Transverse colon (tissue), 4 donors: ENCODE measurements around the gene USP47. TPM values are rescaled to one million over a fixed set of nuclear protein-coding genes. Genes with fewer than 3 reads are reported as not detected.

Source experiments
- DNase-seq: peaks from one replicate; pipeline ENCODE4 v3.0.0-alpha.2; 2019
- H3K27ac ChIP-seq, 4 donors: fragments of 200-600 bp; sonication (generic); 2 replicates each; pipeline ENCODE4 v1.5.1; 2016 to 2018; ENCODE audit warnings: inconsistent platforms in 4 of 4
- H3K27me3 ChIP-seq: fragments of 200-600 bp; sonication (generic); 2 replicates; pipeline ENCODE4 v1.5.1; 2017; ENCODE audit warnings: inconsistent platforms
- H3K36me3 ChIP-seq, 4 donors: fragments of 200-600 bp; sonication (generic); 2 replicates each; pipeline ENCODE4 v1.5.1; 2017 to 2019; ENCODE audit warnings: inconsistent platforms in 4 of 4
- H3K4me1 ChIP-seq, 4 donors: fragments of 200-600 bp; sonication (generic); 2 replicates each; pipeline ENCODE4 v1.5.1; 2017 to 2020; ENCODE audit warnings: inconsistent platforms in 4 of 4
- H3K4me3 ChIP-seq, 4 donors: fragments of 200-600 bp; sonication (generic); 1 replicate in 1 of 4; 2 replicates in 3 of 4; pipeline versions ENCODE4 v1.5.1 to v1.6.1; 2017 to 2019; ENCODE audit warnings: inconsistent platforms in 4 of 4
- H3K9me3 ChIP-seq, 2 donors: fragments of 200-600 bp; sonication (generic); 2 replicates each; pipeline ENCODE4 v1.5.1; 2017 to 2019; ENCODE audit warnings: inconsistent platforms in 2 of 2
- EP300 ChIP-seq: sonication (generic); formaldehyde crosslinking; IDR thresholded peaks from one replicate; pipeline ENCODE4 v1.6.1; 2017; ENCODE audit warnings: antibody characterized with exemption, low read depth
- POLR2A ChIP-seq: fragments of 450-650 bp; IDR thresholded peaks from one replicate; pipeline ENCODE4 v1.6.1; 2016; ENCODE audit warnings: antibody characterized with exemption, mild to moderate bottlenecking, moderate library complexity
- POLR2AphosphoS5 ChIP-seq, 3 donors: sonication (generic); formaldehyde crosslinking; IDR thresholded peaks; one replicate each; pipeline ENCODE4 v1.6.1; 2016; ENCODE audit warnings: antibody characterized with exemption in 3 of 3
- WGBS, 2 donors: methylation state at CpG; one replicate each; pipeline ENCODE4 v1.1.5; 2018; ENCODE audit warnings: low coverage in 1 of 2; 5-methylcytosine and 5-hydroxymethylcytosine counted together
- in situ Hi-C, 4 donors: fragments of 200-750 bp; cut with MboI; loops; one replicate each; pipeline versions ENCODE4 v1.15.0 to v1.15.1; 2017; ENCODE audit warnings: low sequenced_read_pairs in 3 of 4, low pct_ligation_motif_present in 1 of 4, low pct_unique_long_range_greater_than_20kb in 1 of 4
- intact Hi-C: fragments of 100-400 bp; cut with DNase I; formaldehyde crosslinking; loops from one replicate; pipeline ENCODE4 v1.15.1; 2023; ENCODE audit warnings: low total_unique reads
- total RNA-seq, 4 donors: library from RNA; depleted of rRNA; stranded (reverse); fragments of >200 nt; gene quantifications; one replicate each; pipeline ENCODE4 v1.1.0, GENCODE V29; 2016
- TF ChIP-seq, protein P1 (sequence below), 5 experiments: fragments of 200-600 bp in 3 of 5; fragments of 450-650 bp in 2 of 5; sonication (generic) in 3 of 5; IDR thresholded peaks; 1 replicate in 2 of 5; 2 replicates in 3 of 5; pipeline ENCODE4 v1.5.1; 2016 to 2017; ENCODE audit warnings: antibody characterized with exemption in 5 of 5, inconsistent platforms in 3 of 5, mild to moderate bottlenecking in 2 of 5, moderate library complexity in 1 of 5

USP47 gene
- total RNA-seq, 4 donors from 2014 or later = 42.6 to 85.1 (median 57.3) TPM

DNA sequence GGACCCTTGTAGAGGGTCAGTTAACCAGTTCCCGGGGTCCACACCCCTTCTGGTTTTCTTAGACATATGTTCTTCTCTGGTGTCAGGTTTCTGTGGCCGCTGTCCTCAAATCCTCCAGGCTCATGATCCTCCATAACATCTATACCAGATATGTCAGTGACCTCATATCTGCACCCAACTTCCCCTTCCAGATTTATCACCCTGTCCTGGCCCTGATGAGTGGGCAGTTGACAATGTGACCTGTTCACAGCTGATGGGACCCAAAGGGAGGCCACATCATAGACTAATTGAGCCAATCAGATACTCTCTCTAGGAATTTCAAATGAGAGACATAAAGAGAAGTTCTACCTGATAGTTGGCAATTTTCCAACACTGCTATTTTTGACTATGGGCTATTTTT is 161.6 kb downstream of the USP47 start:
- Histone ChIP-seq H3K36me3 (no peaks in the 10 kb centered on the region), H3K4me3 (no peak overlapping the region), H3K4me1 (peaks cover 0 to 7% (median 4%) of the 10 kb centered on the region in 4 donors), H3K27ac (no peak overlapping the region), H3K27me3 (peaks cover 37% of the 10 kb centered on the region), H3K9me3 (no peaks in the 10 kb centered on the region)
- TF ChIP-seq EP300 = no peak
- no peak for TF ChIP-seq POLR2A
- TF ChIP-seq, protein P1, sequence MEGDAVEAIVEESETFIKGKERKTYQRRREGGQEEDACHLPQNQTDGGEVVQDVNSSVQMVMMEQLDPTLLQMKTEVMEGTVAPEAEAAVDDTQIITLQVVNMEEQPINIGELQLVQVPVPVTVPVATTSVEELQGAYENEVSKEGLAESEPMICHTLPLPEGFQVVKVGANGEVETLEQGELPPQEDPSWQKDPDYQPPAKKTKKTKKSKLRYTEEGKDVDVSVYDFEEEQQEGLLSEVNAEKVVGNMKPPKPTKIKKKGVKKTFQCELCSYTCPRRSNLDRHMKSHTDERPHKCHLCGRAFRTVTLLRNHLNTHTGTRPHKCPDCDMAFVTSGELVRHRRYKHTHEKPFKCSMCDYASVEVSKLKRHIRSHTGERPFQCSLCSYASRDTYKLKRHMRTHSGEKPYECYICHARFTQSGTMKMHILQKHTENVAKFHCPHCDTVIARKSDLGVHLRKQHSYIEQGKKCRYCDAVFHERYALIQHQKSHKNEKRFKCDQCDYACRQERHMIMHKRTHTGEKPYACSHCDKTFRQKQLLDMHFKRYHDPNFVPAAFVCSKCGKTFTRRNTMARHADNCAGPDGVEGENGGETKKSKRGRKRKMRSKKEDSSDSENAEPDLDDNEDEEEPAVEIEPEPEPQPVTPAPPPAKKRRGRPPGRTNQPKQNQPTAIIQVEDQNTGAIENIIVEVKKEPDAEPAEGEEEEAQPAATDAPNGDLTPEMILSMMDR (IDR thresholded peaks at IDR 0.05) = no peak
- no peak for TF ChIP-seq POLR2AphosphoS5 (IDR thresholded peaks at IDR 0.05)
- DNase-seq = no peak
- 93% methylated on average over 2 of the region's 2 CpGs; no CpG with 5 or more reads in 1 of the 2 donors for WGBS, 2 donors
- intact Hi-C loops (no loop called here), in situ Hi-C loops (no loop called here)

DNA sequence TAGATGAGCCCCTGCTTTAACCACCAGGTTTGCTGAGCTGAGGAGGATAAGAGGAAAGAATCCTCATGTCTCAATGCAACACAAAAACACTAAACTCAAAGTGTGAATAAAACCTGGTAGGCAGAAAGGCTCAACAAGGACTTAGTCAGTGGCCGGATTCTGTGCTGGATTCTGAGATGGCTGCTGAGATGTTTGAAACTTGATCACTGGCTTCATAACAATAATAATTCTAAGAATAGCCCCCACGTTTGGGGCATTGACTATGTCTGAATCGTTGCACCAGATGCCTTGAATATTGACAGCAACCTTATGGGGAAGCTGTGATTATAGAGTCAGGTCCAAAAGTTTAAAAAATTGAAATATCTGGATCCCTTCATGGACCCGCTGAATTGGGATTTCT is 162.0 kb downstream of the USP47 start:
- H3K9me3 ChIP-seq = no peaks in the 10 kb centered on the region
- H3K4me3 ChIP-seq = no peak overlapping the region
- intact Hi-C loops = no loop called here
- TF ChIP-seq POLR2A = no peak
- TF ChIP-seq, protein P1 (IDR thresholded peaks at IDR 0.05) = no peak
- TF ChIP-seq POLR2AphosphoS5 (IDR thresholded peaks at IDR 0.05) = no peak
- no peak for TF ChIP-seq EP300
- H3K27me3 ChIP-seq = peaks cover 41% of the 10 kb centered on the region
- in situ Hi-C loops = no loop called here
- 77 to 81% methylated on average over 4 of the region's 4 CpGs for WGBS, 2 donors
- H3K4me1 ChIP-seq = peaks cover 0 to 11% (median 9%) of the 10 kb centered on the region in 4 donors
- DNase-seq = no peak
- no peaks in the 10 kb centered on the region for H3K36me3 ChIP-seq
- H3K27ac ChIP-seq = no peak overlapping the region

DNA sequence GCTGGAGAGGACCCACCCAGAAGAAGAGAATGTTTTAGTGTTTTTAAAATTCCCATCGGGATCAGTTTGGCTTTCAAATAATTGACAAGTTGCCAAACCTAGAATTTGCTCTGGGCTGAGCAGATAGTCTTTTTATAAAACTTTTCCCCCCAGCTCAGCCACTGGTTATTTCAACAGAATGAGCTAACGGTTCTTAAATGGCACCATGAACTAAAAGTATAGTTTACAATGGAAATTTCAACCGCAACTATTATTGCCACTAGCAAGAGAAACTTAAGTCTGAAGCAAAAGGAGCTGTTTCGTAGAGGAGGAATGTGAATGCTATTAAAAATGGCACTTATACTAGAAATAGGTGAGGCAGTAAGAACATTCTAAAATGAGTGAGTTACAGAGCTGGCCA is 163.3 kb downstream of the USP47 start:
- H3K27ac ChIP-seq = peak overlapping the region in 2 of 4 donors; percentile 2 to 17
- intact Hi-C loops (no loop called here), in situ Hi-C loops (no loop called here)
- H3K4me1 ChIP-seq = peaks cover 0 to 13% (median 11%) of the 10 kb centered on the region in 4 donors
- H3K9me3 ChIP-seq = no peaks in the 10 kb centered on the region
- no peak for TF ChIP-seq POLR2AphosphoS5 (IDR thresholded peaks at IDR 0.05)
- TF ChIP-seq EP300 = no peak
- TF ChIP-seq, protein P1 (IDR thresholded peaks at IDR 0.05) = no peak
- TF ChIP-seq POLR2A = no peak
- no peaks in the 10 kb centered on the region for H3K36me3 ChIP-seq
- DNase-seq = no peak
- 64 to 78% methylated on average over 4 of the region's 4 CpGs for WGBS, 2 donors
- H3K4me3 ChIP-seq = no peak overlapping the region
- H3K27me3 ChIP-seq = peaks cover 52% of the 10 kb centered on the region

DNA sequence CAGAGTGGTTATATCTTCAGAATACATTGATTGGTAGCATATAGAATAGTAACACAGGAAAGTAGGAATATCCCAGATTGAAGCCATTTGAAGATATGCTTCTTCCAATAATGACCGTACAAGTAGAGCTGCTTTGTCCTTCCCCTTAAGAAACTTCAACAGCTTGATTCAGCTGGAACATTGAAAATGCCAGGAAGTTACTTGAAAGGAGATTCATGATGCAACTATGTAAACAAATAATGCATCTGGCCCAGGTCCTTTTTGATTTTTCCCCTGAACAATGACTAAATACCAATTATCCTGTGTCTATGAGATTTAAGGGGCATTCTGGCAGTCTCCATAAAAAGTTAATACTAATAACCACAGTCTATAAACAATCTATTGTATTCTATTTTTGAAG is 163.7 kb downstream of the USP47 start:
- Histone ChIP-seq H3K27ac (peak overlapping the region in 2 of 4 donors; percentile 2 to 17), H3K9me3 (no peaks in the 10 kb centered on the region), H3K4me3 (no peak overlapping the region), H3K27me3 (peaks cover 55% of the 10 kb centered on the region), H3K4me1 (peaks cover 0 to 13% (median 11%) of the 10 kb centered on the region in 4 donors), H3K36me3 (no peaks in the 10 kb centered on the region)
- TF ChIP-seq EP300 = no peak
- TF ChIP-seq POLR2AphosphoS5 (IDR thresholded peaks at IDR 0.05) = peak in 2 of 3 donors; percentile 62 to 70
- 25 to 78% methylated on average over 1 of the region's 1 CpG for WGBS, 2 donors
- DNase-seq = no peak
- in situ Hi-C loops = no loop called here
- intact Hi-C loops = no loop called here
